Cerebellar cortex (tissue), 1 donor: ENCODE data around the gene PTPRN.

Experiments
- DNase-seq: peaks from one replicate; pipeline ENCODE4 v3.0.0-alpha.2; 2015; ENCODE audit warnings: low spot score

Gene PTPRN

DNA sequence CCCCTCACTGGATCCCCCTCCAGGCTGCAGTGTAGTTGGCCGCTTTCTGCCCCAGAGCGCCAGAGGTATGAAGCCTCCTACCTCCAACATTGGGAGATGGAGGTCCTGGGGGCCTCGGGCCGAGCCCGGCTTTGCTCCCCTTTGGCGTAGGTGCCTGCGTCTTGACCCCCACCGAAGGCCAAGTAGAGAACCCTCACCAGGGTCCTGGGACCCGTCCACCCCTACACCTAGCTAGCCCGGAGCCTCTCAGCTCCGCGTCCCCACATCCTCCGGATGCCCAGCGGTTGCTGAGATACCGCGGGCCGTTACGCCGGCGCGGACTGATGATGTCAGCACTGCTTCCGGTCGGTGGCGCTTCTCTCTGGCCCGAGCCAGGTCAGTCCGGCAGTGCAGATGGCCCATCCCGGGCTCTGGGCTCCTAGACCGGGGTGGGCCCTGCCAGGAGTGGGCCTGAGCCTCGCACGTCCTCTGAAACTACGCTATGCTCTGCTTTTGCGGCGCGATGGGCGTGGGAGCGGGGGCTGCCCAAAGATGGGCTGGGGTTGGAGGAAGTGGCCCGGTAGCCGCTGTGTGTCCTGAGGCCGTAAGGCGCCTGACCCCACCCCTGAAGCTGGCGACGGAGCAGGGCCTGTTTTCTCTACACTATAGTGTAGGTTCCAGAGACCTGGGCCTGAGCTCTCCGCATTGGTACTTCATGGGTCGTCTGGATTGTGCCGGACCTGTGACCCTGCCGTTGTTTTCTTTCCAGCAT, 63.9 kb downstream of the PTPRN start, which contains the start of the genes GLB1L and STK16:
Gene GLB1L, minus strand, starts transcription at position 297 of the 751 bp plus-strand sequence. CDS start 1,871 bp downstream, outside the sequence.
Gene STK16, plus strand, starts transcription at position 332 of the 751 bp plus-strand sequence. CDS start 521 bp downstream, outside the sequence.
- peak; percentile 92 for DNase-seq

DNA sequence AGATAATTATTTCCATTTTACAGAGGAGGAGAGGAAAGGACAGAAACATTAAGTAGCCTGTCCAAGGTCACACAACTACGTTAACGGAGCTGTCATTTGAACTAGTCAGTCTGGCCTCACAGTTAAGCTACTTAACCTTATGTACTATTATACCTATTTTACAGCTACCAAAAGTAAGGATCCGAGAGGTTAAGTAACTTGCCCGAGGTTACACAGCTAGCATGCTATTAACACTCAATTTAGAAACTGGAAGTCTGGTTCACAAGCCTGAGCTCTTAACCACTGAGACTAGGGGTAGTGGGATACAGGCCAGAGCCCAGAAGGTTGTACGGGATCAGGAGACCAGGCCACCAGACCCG, 64.4 kb downstream of the PTPRN start:
- no peak for DNase-seq

DNA sequence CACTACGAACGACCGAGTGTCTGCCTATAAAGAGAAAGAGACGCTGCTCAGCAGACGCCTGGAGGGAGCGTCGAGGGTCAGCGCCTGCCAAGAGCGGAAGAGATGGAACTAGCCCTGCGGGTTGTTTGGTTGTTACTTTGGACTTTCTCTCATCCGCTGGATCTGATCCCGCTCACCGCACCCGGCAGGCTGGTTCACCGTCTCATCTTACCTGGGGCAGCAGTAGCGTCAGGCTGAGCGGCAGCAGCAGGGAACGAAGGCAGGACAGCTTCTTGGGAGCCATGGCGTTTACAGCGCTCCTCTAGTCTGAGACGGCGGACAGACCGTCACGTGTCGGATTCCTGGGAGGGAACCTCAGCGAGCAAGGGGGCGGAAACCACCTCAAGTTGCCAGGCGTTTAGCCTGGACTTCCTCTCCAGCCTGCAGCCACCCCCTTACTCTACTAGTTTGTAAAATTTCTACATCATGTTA, 65.9 kb downstream of the PTPRN start:
- DNase-seq: no peak
